GM12874 (cell line): Measurements from ENCODE around the gene SPRED2.

Experiments
- CTCF ChIP-seq: IDR thresholded peaks from 2 replicates; pipeline ENCODE4 v1.5.1; 2011; ENCODE audit warnings: low read depth, mild to moderate bottlenecking, control low read depth, low read length, moderate library complexity; ENCODE audit not compliant: insufficient read depth

SPRED2 gene

GRCh38 chr2:65473045-65473444, 40.6 kb upstream of the SPRED2 start:
- no peak for TF ChIP-seq CTCF

DNA sequence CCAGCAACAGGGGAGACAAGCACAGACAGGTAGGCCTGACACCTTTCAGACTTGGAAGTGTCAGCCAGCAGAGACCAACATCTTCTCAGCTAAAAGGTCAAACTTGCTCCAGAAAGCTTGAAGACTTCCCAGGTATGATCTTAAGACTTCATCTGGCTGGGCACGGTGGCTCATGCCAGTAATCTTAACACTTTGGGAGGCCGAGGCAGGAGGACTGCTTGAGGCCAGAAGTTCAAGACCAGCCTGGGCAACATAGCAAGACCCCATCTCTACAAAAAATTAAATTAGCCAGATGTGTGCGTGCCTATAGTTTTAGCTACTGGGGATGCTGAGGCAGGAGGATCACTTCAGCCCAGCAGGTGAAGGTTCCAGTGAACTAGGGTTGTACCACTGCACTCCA, 39.0 kb upstream of the SPRED2 start:
- TF ChIP-seq CTCF = no peak

GRCh38 chr2:65466551-65466950, 34.2 kb upstream of the SPRED2 start:
- no peak for TF ChIP-seq CTCF

GRCh38 chr2:65465857-65466256, 33.5 kb upstream of the SPRED2 start:
- no peak for TF ChIP-seq CTCF

DNA sequence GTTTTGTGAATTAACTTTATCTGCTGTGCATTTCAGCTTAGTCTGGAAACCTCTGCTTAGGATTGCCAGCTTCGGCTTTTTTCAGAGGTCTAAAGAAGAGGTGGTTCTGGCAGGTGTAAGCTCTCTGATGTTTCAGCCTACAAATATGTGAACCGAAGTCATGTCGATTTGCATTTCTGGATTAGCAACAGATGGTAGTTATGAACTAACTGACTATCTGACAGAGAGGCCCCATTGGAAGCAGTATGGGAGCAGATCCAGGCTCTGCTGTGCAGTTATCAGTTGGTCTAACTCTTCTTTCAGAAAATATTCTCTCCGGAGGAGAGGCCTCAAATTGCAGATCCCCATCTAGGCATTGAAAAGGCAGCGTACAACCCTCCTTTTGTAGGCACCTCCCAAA, 32.7 kb upstream of the SPRED2 start:
- no peak for TF ChIP-seq CTCF

DNA sequence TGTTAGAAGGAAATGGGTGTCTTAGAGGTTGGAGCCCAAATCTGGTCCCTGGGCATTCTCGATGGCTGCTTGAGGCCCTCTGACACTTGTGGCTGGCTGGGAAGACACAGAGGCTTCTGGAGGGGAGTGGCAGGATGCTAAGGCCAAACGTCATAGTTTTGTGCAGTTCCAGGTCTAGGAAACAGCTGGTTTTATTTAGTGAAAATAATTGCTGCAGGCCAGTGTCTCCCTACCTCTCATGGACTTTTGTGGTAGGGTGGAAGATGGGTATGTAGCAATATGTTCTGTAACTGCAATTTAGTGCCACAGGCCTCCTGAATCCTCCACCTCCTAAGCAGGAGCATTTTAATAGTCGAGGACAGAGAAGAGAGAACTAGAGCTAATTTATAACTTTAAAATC, 32.2 kb upstream of the SPRED2 start:
- TF ChIP-seq CTCF = no peak

- no peak for TF ChIP-seq CTCF
Observed at GRCh38 chr2:65458999-65459398, 26.6 kb upstream of the SPRED2 start.

GRCh38 chr2:65456886-65457285, 24.5 kb upstream of the SPRED2 start:
- TF ChIP-seq CTCF = no peak
